Neuronal stem cell (in vitro differentiated cells): ENCODE data around the gene ARHGEF7.

Experiments
- DNase-seq: peaks from one replicate; pipeline ENCODE4 v3.0.0-alpha.2; 2013; ENCODE audit warnings: low spot score
- H2AFZ ChIP-seq: one replicate; pipeline ENCODE4 v1.6.1; 2013; ENCODE audit warnings: mild to moderate bottlenecking, low read length, inconsistent platforms
- H2AK5ac ChIP-seq: 2 replicates; pipeline ENCODE4 v1.6.1; 2013; ENCODE audit warnings: low read depth, mild to moderate bottlenecking, inconsistent platforms, low read length, moderate library complexity, mixed read lengths
- H2BK120ac ChIP-seq: 2 replicates; pipeline ENCODE4 v1.6.1; 2013; ENCODE audit warnings: low read depth, mild to moderate bottlenecking, inconsistent platforms, low read length, moderate library complexity, mixed read lengths
- H2BK12ac ChIP-seq: one replicate; pipeline ENCODE4 v1.6.1; 2013; ENCODE audit warnings: low read length, inconsistent platforms
- H2BK15ac ChIP-seq: 2 replicates; pipeline ENCODE4 v1.6.1; 2013; ENCODE audit warnings: mild to moderate bottlenecking, low read length, inconsistent platforms, mixed read lengths
- H2BK5ac ChIP-seq: one replicate; pipeline ENCODE4 v1.6.1; 2013; ENCODE audit warnings: inconsistent platforms, mild to moderate bottlenecking, low read length, moderate library complexity
- H3K14ac ChIP-seq: one replicate; pipeline ENCODE4 v1.6.1; 2013; ENCODE audit warnings: low read length, inconsistent platforms
- H3K18ac ChIP-seq: 2 replicates; pipeline ENCODE4 v1.6.1; 2013; ENCODE audit warnings: low read length, inconsistent platforms
- H3K23ac ChIP-seq: 2 replicates; pipeline ENCODE4 v1.6.1; 2013; ENCODE audit warnings: low read depth, mild to moderate bottlenecking, mixed read lengths, low read length, inconsistent platforms; ENCODE audit not compliant: poor library complexity
- H3K27ac ChIP-seq: replicated peaks from 3 replicates; pipeline ENCODE4 v1.5.1; 2013; ENCODE audit warnings: low read length, inconsistent platforms
- H3K27me3 ChIP-seq, 3 experiments: 2 replicates each; pipeline ENCODE4 v1.6.1; 2013; ENCODE audit warnings: low read length in 3 of 3, mild to moderate bottlenecking in 2 of 3, inconsistent platforms in 1 of 3, low read depth in 1 of 3, mixed read lengths in 1 of 3, moderate library complexity in 1 of 3; ENCODE audit not compliant: control insufficient read depth in 3 of 3, insufficient read depth in 3 of 3
- H3K36me3 ChIP-seq, 2 donors: replicated peaks in 1 of 2; 2 replicates each; pipeline ENCODE4 v1.6.1; 2013; ENCODE audit warnings: low read length in 2 of 2; ENCODE audit not compliant: control insufficient read depth in 2 of 2, insufficient read depth in 2 of 2
- H3K4ac ChIP-seq: 2 replicates; pipeline ENCODE4 v1.6.1; 2013; ENCODE audit warnings: inconsistent platforms, mild to moderate bottlenecking, low read length, moderate library complexity
- H3K4me1 ChIP-seq, 2 donors: 1 replicate in 1 of 2; 2 replicates in 1 of 2; pipeline ENCODE4 v1.6.1; 2013; ENCODE audit warnings: low read length in 2 of 2, low read depth in 1 of 2; ENCODE audit not compliant: control insufficient read depth in 2 of 2, insufficient read depth in 1 of 2
- H3K4me2 ChIP-seq: one replicate; pipeline ENCODE4 v1.6.1; 2013; ENCODE audit warnings: mild to moderate bottlenecking, low read length, inconsistent platforms; ENCODE audit not compliant: insufficient read depth, poor library complexity, severe bottlenecking
- H3K4me3 ChIP-seq, 2 donors: 2 replicates each; pipeline ENCODE4 v1.5.1; 2013; ENCODE audit warnings: low read length in 2 of 2, mild to moderate bottlenecking in 2 of 2, inconsistent platforms in 1 of 2, moderate library complexity in 1 of 2
- H3K79me1 ChIP-seq: one replicate; pipeline ENCODE4 v1.6.1; 2013; ENCODE audit warnings: low read depth, mild to moderate bottlenecking, inconsistent platforms, low read length, moderate library complexity
- H3K9ac ChIP-seq: one replicate; pipeline ENCODE4 v1.6.1; 2013; ENCODE audit warnings: mild to moderate bottlenecking, low read depth, low read length, inconsistent platforms; ENCODE audit not compliant: poor library complexity
- H3K9me3 ChIP-seq, 2 donors: replicated peaks in 1 of 2; 2 replicates each; pipeline versions ENCODE3 to v1.6.1; 2013; ENCODE audit warnings: low read length in 2 of 2, mild to moderate bottlenecking in 2 of 2, inconsistent platforms in 1 of 2, low read depth in 1 of 2, mixed read lengths in 1 of 2, moderate library complexity in 1 of 2; ENCODE audit not compliant: control insufficient read depth in 2 of 2, insufficient read depth in 1 of 2
- H4K8ac ChIP-seq: one replicate; pipeline ENCODE4 v1.6.1; 2013; ENCODE audit warnings: low read depth, mild to moderate bottlenecking, inconsistent platforms, low read length, moderate library complexity
- H4K91ac ChIP-seq: one replicate; pipeline ENCODE4 v1.6.1; 2013; ENCODE audit warnings: low read length, low read depth, mild to moderate bottlenecking, inconsistent platforms; ENCODE audit not compliant: poor library complexity
- WGBS, 2 donors: extraction: QIAGEN DNeasy Blood & Tissue Kit; methylation state at CpG; one replicate each; pipeline ENCODE4 v1.1.7; 2013; ENCODE audit warnings: missing lambda C conversion rate in 2 of 2, mixed read lengths in 1 of 2; ENCODE audit not compliant: insufficient read length in 2 of 2, insufficient replicate concordance in 1 of 2; ENCODE audit errors: extremely low coverage in 2 of 2; 5-methylcytosine and 5-hydroxymethylcytosine counted together

The ARHGEF7 gene

DNA sequence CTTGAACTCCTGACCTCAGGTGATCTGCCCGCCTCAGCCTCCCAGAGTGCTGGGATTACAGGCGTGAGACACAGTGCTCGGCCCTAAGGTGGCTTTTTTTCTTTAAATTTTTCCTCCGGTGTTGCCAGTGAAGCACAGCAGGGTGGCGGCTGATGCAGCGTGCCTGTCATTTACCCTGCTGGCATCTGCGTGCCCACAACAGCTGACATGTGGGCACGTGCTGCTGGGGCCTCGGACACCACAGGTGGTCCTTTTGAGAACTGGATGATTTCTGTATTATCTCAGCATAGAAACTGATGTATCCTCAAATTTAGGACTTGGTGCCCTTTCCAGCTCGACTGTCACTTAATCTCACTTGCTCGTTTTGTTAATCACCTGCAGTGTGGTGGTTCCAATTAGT, 174.1 kb downstream of the ARHGEF7 start:
- Histone ChIP-seq H3K9ac (no peak overlapping the region), H4K91ac (no peak overlapping the region), H3K79me1 (no peaks in the 10 kb centered on the region), H3K4me3 (no peak overlapping the region), H2BK5ac (no peak overlapping the region), H2BK12ac (no peak overlapping the region), H2AFZ (no peak overlapping the region), H3K23ac (no peak overlapping the region), H3K4ac (no peak overlapping the region), H4K8ac (no peak overlapping the region), H3K27me3 (no peaks in the 10 kb centered on the region), H2BK15ac (no peak overlapping the region), H3K36me3 (peaks cover 34 to 100% of the 10 kb centered on the region in 2 donors), H3K27ac (no peak overlapping the region), H3K14ac (no peak overlapping the region), H3K18ac (no peak overlapping the region), H3K9me3 (no peaks in the 10 kb centered on the region), H3K4me1 (peaks cover 0 to 3% of the 10 kb centered on the region in 2 donors), H3K4me2 (no peak overlapping the region), H2AK5ac (no peak overlapping the region), H2BK120ac (no peak overlapping the region)
- no CpG with 5 or more reads among the region's 11 CpGs for WGBS, 2 donors
- DNase-seq = no peak

- Histone ChIP-seq H3K23ac (no peak overlapping the region), H3K18ac (no peak overlapping the region), H4K8ac (no peak overlapping the region), H3K27ac (no peak overlapping the region), H3K14ac (no peak overlapping the region), H2BK5ac (no peak overlapping the region), H3K4me3 (no peak overlapping the region), H3K27me3 (no peaks in the 10 kb centered on the region), H2BK120ac (no peak overlapping the region), H3K4me1 (peaks cover 0 to 4% of the 10 kb centered on the region in 2 donors), H2AFZ (no peak overlapping the region), H2BK12ac (no peak overlapping the region), H2AK5ac (no peak overlapping the region), H2BK15ac (no peak overlapping the region), H3K4me2 (no peak overlapping the region), H3K4ac (no peak overlapping the region), H3K79me1 (no peaks in the 10 kb centered on the region), H4K91ac (no peak overlapping the region), H3K36me3 (peaks cover 18 to 96% of the 10 kb centered on the region in 2 donors), H3K9me3 (no peaks in the 10 kb centered on the region), H3K9ac (no peak overlapping the region)
- no CpG with 5 or more reads among the region's 14 CpGs for WGBS, 2 donors
- no peak for DNase-seq
These were observed 176.8 kb downstream of the ARHGEF7 start for GRCh38 chr13:111291908-111292307.

DNA sequence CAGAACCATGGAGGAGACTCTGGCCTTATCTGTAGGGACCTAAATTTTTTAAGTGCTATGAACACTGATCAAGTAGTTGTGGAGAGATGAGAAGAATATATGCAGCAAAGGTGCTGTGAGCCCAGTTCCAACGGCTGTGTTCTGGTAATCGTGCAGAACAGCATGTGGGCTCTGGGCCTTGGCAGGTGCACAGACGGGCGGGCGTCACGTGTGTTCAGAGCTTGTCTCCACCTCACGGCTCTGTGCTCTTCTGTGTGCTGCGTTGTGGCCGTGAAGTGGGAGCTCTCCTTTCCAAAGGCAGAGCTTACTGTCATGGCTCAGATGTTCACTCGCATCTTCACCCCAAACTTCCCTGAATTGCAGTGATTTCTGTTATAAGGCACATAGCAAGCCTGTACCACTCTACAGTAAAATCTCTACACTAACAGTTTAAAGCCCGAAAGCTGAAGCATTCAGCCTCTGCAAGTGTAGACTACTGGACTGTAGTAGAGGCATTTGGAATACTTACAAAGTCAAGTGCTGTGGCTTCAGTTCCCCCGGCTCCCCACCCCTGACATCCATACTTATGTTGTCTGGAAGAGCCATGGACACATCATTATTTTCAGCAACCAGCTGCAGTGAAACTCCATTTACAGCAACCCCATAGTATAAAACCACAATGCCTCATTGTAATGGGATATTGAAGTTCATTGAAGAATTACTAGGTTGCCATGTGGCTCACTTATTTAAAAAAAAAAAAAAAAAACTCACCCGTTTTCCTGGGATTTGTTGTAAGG, 177.8 kb downstream of the ARHGEF7 start:
- no peak overlapping the region for H3K27ac ChIP-seq
- no peak overlapping the region for H4K8ac ChIP-seq
- WGBS, 2 donors = no CpG with 5 or more reads among the region's 13 CpGs
- H2BK5ac ChIP-seq = no peak overlapping the region
- H3K4me1 ChIP-seq = peaks cover 0 to 4% of the 10 kb centered on the region in 2 donors
- no peak overlapping the region for H3K4me2 ChIP-seq
- H2BK15ac ChIP-seq = no peak overlapping the region
- H3K79me1 ChIP-seq = no peaks in the 10 kb centered on the region
- H3K36me3 ChIP-seq = peaks cover 14 to 96% of the 10 kb centered on the region in 2 donors
- H3K4ac ChIP-seq = no peak overlapping the region
- no peaks in the 10 kb centered on the region for H3K9me3 ChIP-seq
- H3K23ac ChIP-seq = no peak overlapping the region
- H3K14ac ChIP-seq = no peak overlapping the region
- H2BK120ac ChIP-seq = no peak overlapping the region
- H2AFZ ChIP-seq = no peak overlapping the region
- no peak overlapping the region for H2BK12ac ChIP-seq
- H2AK5ac ChIP-seq = no peak overlapping the region
- DNase-seq = no peak
- H4K91ac ChIP-seq = no peak overlapping the region
- no peak overlapping the region for H3K9ac ChIP-seq
- H3K4me3 ChIP-seq = no peak overlapping the region
- no peak overlapping the region for H3K18ac ChIP-seq
- H3K27me3 ChIP-seq = no peaks in the 10 kb centered on the region

DNA sequence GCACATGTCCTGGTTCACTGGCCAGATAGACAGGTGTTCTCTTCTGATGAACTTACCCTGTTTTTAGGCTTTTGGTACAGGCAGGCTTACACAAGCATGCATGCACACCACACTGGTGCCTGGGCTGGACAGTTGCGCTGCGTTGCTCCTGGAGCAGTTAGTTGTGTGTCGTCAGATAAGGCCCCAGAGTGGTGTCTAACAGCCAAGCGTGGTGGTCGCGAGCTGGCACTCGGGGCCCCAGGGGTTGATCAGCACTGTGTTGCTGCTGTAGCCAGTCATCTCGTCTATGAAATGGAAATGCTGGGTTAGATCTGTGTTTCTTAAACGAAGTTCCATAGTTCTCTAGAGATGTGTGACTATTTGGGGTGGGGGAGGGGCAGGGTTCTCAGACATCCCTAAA, 180.8 kb downstream of the ARHGEF7 start:
- no CpG with 5 or more reads among the region's 9 CpGs for WGBS, 2 donors
- no peak overlapping the region for H2BK120ac ChIP-seq
- no peak overlapping the region for H2AFZ ChIP-seq

More for the DNA sequence above, 180.8 kb downstream of the ARHGEF7 start:
- Histone ChIP-seq H3K4me1 (peaks cover 0 to 2% of the 10 kb centered on the region in 2 donors), H3K23ac (no peak overlapping the region), H3K9me3 (no peaks in the 10 kb centered on the region), H3K9ac (no peak overlapping the region), H2BK15ac (no peak overlapping the region), H3K4me2 (no peak overlapping the region), H3K18ac (no peak overlapping the region), H3K4ac (no peak overlapping the region), H3K27me3 (no peaks in the 10 kb centered on the region), H2AK5ac (no peak overlapping the region), H2BK12ac (no peak overlapping the region), H2BK5ac (no peak overlapping the region), H3K27ac (no peak overlapping the region), H4K8ac (no peak overlapping the region), H3K36me3 (peaks cover 16 to 90% of the 10 kb centered on the region in 2 donors), H3K14ac (no peak overlapping the region), H4K91ac (no peak overlapping the region), H3K79me1 (no peaks in the 10 kb centered on the region), H3K4me3 (no peak overlapping the region)
- DNase-seq = no peak
